GM18505 (cell line): ENCODE results near the gene ABCC9.

Experiments used
- ATAC-seq: cut with Tn5 transposase; IDR thresholded peaks from one replicate; pipeline ENCODE4 v1.9.1; 2021; ENCODE audit not compliant: unreplicated experiment
- POLR2A ChIP-seq: IDR thresholded peaks from 4 replicates; pipeline ENCODE4 v1.6.1; 2011; ENCODE audit warnings: borderline replicate concordance; ENCODE audit not compliant: insufficient read depth, insufficient read length; ENCODE audit errors: extremely low read depth

The ABCC9 gene

DNA sequence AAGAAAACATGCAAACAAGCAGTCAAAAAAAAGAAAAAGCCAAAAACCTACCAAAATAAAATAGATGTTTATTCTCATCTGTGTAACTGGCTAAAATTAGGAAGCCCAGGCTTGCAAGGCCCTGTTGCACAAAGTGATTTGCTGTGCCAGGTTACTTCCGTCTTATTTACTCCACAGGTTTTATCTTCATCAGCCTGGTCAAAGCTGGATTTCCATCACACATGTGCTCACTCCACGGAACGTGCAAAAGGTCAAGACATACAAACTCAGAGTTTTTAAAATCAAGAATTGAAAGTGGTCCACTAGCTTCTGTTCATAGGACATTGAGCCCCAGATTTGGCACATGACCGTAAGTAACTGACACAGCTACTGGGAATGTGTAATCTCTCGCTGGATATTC is 181.5 kb downstream of the ABCC9 start:
- ATAC-seq, result no peak
- TF ChIP-seq POLR2A, result no peak

DNA sequence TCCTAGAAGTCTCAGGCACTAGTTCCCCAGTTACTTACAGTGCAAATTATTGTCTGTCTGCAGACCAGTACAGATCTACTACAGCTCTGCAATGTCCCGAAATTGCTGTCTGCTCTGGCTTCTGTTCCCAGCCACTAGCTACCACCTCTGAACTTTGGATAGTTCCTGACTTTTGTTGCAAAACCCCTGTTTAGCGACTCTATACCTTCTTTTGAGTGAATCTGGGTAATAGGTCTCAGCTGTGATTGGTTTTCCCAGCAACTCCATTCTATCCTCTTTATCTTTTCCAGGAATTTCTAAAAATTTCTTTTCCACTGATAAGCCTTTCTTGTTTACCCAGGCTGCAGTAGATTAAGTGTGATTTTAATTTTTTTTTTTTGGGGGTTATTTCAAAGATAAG is 183.5 kb downstream of the ABCC9 start:
- TF ChIP-seq POLR2A, result no peak
- no peak for ATAC-seq

DNA sequence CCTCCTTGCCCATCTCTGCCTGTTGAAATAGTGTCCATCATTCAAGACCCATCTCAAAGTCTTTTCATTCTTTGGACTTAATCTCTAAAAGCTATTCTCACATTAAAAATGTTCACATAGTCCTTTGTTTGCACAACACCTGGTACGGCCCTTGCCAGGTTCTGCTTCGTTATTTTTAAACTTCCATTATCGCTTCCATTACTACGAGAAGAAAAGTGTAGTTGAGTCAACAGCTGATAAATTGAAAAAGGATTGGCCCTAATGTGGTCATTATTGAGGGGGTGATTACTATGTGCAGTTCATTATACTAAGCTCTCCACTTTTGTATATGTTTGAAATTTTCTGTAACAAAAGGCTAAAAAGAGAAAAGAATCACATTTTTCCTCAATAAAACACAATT is 184.5 kb downstream of the ABCC9 start:
- TF ChIP-seq POLR2A, result no peak
- ATAC-seq, result no peak

DNA sequence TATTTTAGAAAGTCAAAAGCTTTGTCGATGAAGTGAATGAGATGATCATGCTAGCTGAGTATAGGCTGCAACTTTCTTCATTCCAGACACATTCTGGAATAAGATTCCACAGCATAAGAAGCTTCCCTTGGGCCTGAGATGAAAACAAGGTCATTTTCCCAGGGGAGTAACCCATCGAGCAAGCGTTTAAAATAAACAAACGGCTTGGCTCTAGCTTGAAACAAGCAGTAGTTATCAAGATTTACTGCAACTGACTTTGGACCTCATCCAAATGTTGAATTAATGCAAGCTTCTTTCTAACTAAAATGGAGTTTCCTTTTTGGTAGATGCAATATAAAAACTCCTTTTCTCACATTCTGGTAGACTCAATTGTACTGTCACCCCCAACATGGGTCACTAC is 189.7 kb downstream of the ABCC9 start:
- no peak for TF ChIP-seq POLR2A
- no peak for ATAC-seq
